ENCODE measurements around the gene THUMPD3. TPM values are rescaled to one million over a fixed set of nuclear protein-coding genes. Genes with fewer than 3 reads are reported as not detected.
A peak's percentile ranks its signal among the peaks of the same experiment; 100 is the strongest.

Gene THUMPD3
- total RNA-seq, 4 donors from 2014 or later, result 31.8 to 42.3 (median 34.5) TPM

GRCh38 chr3:9386078-9386459, 23.2 kb downstream of the THUMPD3 start:
- Histone ChIP-seq H3K4me3 (replicated peaks in 1 of 3) (no peak overlapping the region), H3K27me3 (no peaks in the 10 kb centered on the region), H3K9me3 (no peaks in the 10 kb centered on the region), H3K4me1 (no peaks in the 10 kb centered on the region), H3K27ac (no peak overlapping the region), H3K36me3 (peaks cover 44 to 71% of the 10 kb centered on the region in 2 donors)
- WGBS, 2 donors, result 66 to 74% methylated on average over 3 of the region's 3 CpGs
- TF ChIP-seq POLR2A (IDR thresholded peaks at IDR 0.05) (no peak), CTCF (IDR thresholded peaks at IDR 0.05) (no peak)
- intact Hi-C loops (cut with DNase I), result no loop called here
- DNase-seq, result no peak

DNA sequence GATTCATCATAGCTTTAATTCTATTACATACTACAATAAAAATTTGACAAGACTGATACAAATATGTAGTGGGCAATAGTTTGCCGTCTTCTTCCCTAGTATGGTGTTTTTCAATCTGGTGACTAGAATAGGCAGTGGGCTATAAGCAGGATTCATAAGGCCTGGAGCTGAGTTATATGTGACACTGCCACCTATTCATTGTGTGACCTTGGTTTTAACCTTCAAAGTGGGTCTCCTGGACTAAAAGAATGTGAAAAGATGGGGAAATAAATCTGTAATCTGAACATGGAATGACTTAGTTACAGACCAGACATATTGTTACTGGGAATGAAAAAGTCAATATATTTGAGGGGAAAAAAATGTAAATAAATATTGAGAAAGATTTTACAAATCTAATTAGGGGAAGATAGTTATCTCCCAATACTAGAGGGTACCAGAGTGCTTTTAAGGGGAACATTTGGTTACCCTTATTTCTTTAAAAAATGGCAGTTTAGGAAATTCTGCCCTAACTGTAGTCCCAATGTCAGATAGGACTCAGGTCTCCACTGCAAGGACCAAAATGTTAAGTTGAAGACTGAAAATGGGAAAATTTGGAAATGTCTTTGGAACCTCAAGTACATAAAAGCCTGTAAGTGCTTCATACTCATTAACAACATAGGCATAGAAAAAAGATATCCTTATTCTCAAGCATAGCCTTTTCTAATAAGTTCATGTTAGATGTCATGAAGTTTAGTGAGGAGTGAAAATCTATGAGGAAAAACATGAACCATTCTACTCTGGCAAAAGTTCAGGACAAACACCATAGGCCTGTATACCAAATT, 23.9 kb downstream of the THUMPD3 start:
- 47 to 97% methylated on average over 1 of the region's 1 CpG for WGBS, 2 donors
- intact Hi-C loops (cut with DNase I), result no loop called here
- DNase-seq, result no peak
- H3K4me3 ChIP-seq (replicated peaks in 1 of 3), result no peak overlapping the region
- peaks cover 48 to 77% of the 10 kb centered on the region in 2 donors for H3K36me3 ChIP-seq
- no peaks in the 10 kb centered on the region for H3K4me1 ChIP-seq
- peak overlapping the region in 1 of 3 donors; percentile 15 for H3K27ac ChIP-seq
- H3K9me3 ChIP-seq, result no peaks in the 10 kb centered on the region
- no peaks in the 10 kb centered on the region for H3K27me3 ChIP-seq
- no peak for TF ChIP-seq CTCF (IDR thresholded peaks at IDR 0.05)
- no peak for TF ChIP-seq POLR2A (IDR thresholded peaks at IDR 0.05)

DNA sequence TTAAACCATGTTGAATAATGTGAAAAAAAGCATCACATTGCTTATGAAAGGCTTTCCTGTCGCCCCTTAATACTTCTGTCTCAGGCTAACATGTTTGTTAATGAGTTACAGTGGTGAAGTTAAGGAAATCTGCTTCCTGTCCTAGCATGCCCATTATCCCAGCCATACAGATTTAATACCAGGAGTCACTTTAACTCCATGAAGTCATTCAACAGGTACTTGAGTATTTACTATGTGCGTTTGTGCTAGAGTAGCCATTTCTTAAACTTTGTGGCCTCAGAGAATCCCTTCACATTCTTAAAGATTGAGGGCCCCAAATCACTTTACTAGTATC, 24.4 kb downstream of the THUMPD3 start:
- Histone ChIP-seq H3K27ac (no peak overlapping the region), H3K36me3 (peaks cover 48 to 77% of the 10 kb centered on the region in 2 donors), H3K4me3 (replicated peaks in 1 of 3) (no peak overlapping the region), H3K4me1 (peaks cover 2 to 5% of the 10 kb centered on the region in 2 donors), H3K9me3 (no peaks in the 10 kb centered on the region), H3K27me3 (no peaks in the 10 kb centered on the region)
- DNase-seq, result no peak
- WGBS, 2 donors, result 86 to 87% methylated on average over 2 of the region's 2 CpGs
- intact Hi-C loops (cut with DNase I), result no loop called here
- TF ChIP-seq CTCF (IDR thresholded peaks at IDR 0.05) (no peak), POLR2A (IDR thresholded peaks at IDR 0.05) (no peak)

GRCh38 chr3:9388142-9388541, 25.3 kb downstream of the THUMPD3 start:
- Histone ChIP-seq H3K36me3 (peaks cover 48 to 71% of the 10 kb centered on the region in 2 donors), H3K4me3 (replicated peaks in 1 of 3) (no peak overlapping the region), H3K9me3 (no peaks in the 10 kb centered on the region), H3K4me1 (peaks cover 8 to 12% of the 10 kb centered on the region in 2 donors), H3K27ac (no peak overlapping the region), H3K27me3 (no peaks in the 10 kb centered on the region)
- intact Hi-C loops (cut with DNase I), result no loop called here
- WGBS, 2 donors, result 87 to 89% methylated on average over 2 of the region's 2 CpGs
- DNase-seq, result no peak
- TF ChIP-seq CTCF (IDR thresholded peaks at IDR 0.05) (no peak), POLR2A (IDR thresholded peaks at IDR 0.05) (no peak)

- intact Hi-C loops (cut with DNase I), result no loop called here
- TF ChIP-seq POLR2A (IDR thresholded peaks at IDR 0.05) (no peak), CTCF (IDR thresholded peaks at IDR 0.05) (no peak)
- no peaks in the 10 kb centered on the region for H3K27me3 ChIP-seq
- WGBS, 2 donors, result 94 to 97% methylated on average over 5 of the region's 5 CpGs
- DNase-seq, result no peak
- peaks cover 8 to 12% of the 10 kb centered on the region in 2 donors for H3K4me1 ChIP-seq
- H3K27ac ChIP-seq, result no peak overlapping the region
- no peaks in the 10 kb centered on the region for H3K9me3 ChIP-seq
- no peak overlapping the region for H3K4me3 ChIP-seq (replicated peaks in 1 of 3)
- peaks cover 48 to 71% of the 10 kb centered on the region in 2 donors for H3K36me3 ChIP-seq
These were observed 25.9 kb downstream of the THUMPD3 start for GRCh38 chr3:9388562-9389272.
